ENCODE measurements around the gene ACAP3. TPM values are rescaled to one million over a fixed set of nuclear protein-coding genes. Genes with fewer than 3 reads are reported as not detected.

The ACAP3 gene
- total RNA-seq, 1 experiment from 2014 or later, result 42.2 TPM

- ATAC-seq (no peak), DNase-seq (ENCODE audit: low spot score) (no peak)
- CTCF ChIA-PET, result interaction anchor here (1.4 to 2.1 kb wide), 2 partner anchors 10 to 31 kb away, joined by 3 to 8 read pairs; no protein-coding TSS in a partner anchor
- Mint-ChIP-seq H3K9me3 (no peaks in the 10 kb centered on the region), H3K4me3 (no peak overlapping the region), H3K27me3 (ENCODE audit: low read depth) (no peaks in the 10 kb centered on the region), H3K4me1 (peaks cover 15% of the 10 kb centered on the region), H3K36me3 (peaks cover 50% of the 10 kb centered on the region), H3K27ac (peak overlapping the region; percentile 81)
- TF ChIP-seq ZNF263 (CRISPR knock-in tag; IDR thresholded peaks at IDR 0.05; ENCODE audit: low read depth), result no peak
- no peak for TF ChIP-seq NFATC4 (CRISPR knock-in tag; IDR thresholded peaks at IDR 0.05)
- TF ChIP-seq NR3C1 (CRISPR knock-in tag; conservative IDR thresholded peaks at IDR 0.05; ENCODE audit: low read depth), result no peak
- TF ChIP-seq PRDM15 (CRISPR knock-in tag; IDR thresholded peaks at IDR 0.05), result no peak
- TF ChIP-seq FOXK1 (CRISPR knock-in tag; IDR thresholded peaks at IDR 0.05), result no peak
- TF ChIP-seq ZNF396 (CRISPR knock-in tag; IDR thresholded peaks at IDR 0.05; ENCODE audit: borderline replicate concordance), result no peak
- no peak for TF ChIP-seq ARID4B (CRISPR knock-in tag; IDR thresholded peaks at IDR 0.05; ENCODE audit: borderline replicate concordance)
- no peak for TF ChIP-seq ZNF138 (CRISPR knock-in tag; conservative IDR thresholded peaks at IDR 0.05)
- TF ChIP-seq CTCF (IDR thresholded peaks at IDR 0.05), result no peak
- no peak for TF ChIP-seq ZNF425 (CRISPR knock-in tag; conservative IDR thresholded peaks at IDR 0.05)
- no peak for TF ChIP-seq ATF1 (CRISPR knock-in tag; IDR thresholded peaks at IDR 0.05)
- TF ChIP-seq JUN (CRISPR knock-in tag; IDR thresholded peaks at IDR 0.05), result no peak
- no peak for TF ChIP-seq TEAD1 (CRISPR knock-in tag; IDR thresholded peaks at IDR 0.05)
- POLR2A ChIA-PET, result no interaction called here
These were observed 46.7 kb downstream of the ACAP3 start for GRCh38 chr1:1260843-1261560.

All from WTC11 (cell line).